Pulmonary artery endothelial cell (primary cell): ENCODE results near the gene PGRMC1. TPM values are rescaled to one million over a fixed set of nuclear protein-coding genes. Genes with fewer than 3 reads are reported as not detected.

Source experiments
- total RNA-seq: library from RNA; depleted of rRNA; stranded (reverse); fragments of >200 nt; gene quantifications from 2 replicates; pipeline ENCODE4 v1.2.3, GENCODE V29; 2014

PGRMC1 gene
- total RNA-seq, 1 donor from 2014 or later = 91.3 TPM

Other genes with a start within 250 kb of the PGRMC1 start
- gene CT47C1, start 163.3 kb upstream of the PGRMC1 start, total RNA-seq = not detected in 2 replicates
- not detected in 2 replicates for gene KIAA1210, start 108.5 kb upstream of the PGRMC1 start, total RNA-seq
- gene SLC25A43, start 163.1 kb downstream of the PGRMC1 start, total RNA-seq = 17.7 and 20.8 TPM in 2 replicates
- 282 and 344 TPM in 2 replicates for gene SLC25A5, start 232.2 kb downstream of the PGRMC1 start, total RNA-seq